GM23248 (cell line): Measurements from ENCODE around the gene ZNF438. TPM values are rescaled to one million over a fixed set of nuclear protein-coding genes. Genes with fewer than 3 reads are reported as not detected.

ENCODE experiments used
- DNase-seq: peaks from one replicate; pipeline ENCODE4 v3.0.0-alpha.2; 2015
- H2AFZ ChIP-seq: fragments of 200-600 bp; sonication (generic); 2 replicates; pipeline ENCODE4 v1.6.1; 2016; ENCODE audit warnings: antibody characterized with exemption
- H3F3A ChIP-seq: fragments of 200-600 bp; sonication (generic); 2 replicates; pipeline ENCODE4 v1.6.1; 2016; ENCODE audit warnings: mild to moderate bottlenecking, antibody characterized with exemption, mixed run types; ENCODE audit not compliant: insufficient read depth
- H3K27ac ChIP-seq: fragments of 200-600 bp; sonication (generic); 2 replicates; pipeline ENCODE4 v1.5.1; 2016; ENCODE audit warnings: mild to moderate bottlenecking
- H3K27me3 ChIP-seq: fragments of 200-600 bp; sonication (generic); replicated peaks from 2 replicates; pipeline ENCODE4 v1.6.1; 2016; ENCODE audit warnings: mild to moderate bottlenecking; ENCODE audit not compliant: insufficient read depth
- H3K36me3 ChIP-seq: fragments of 200-600 bp; sonication (generic); 2 replicates; pipeline ENCODE4 v1.6.1; 2016; ENCODE audit warnings: low read depth, mild to moderate bottlenecking
- H3K4me1 ChIP-seq: fragments of 200-600 bp; sonication (generic); 2 replicates; pipeline ENCODE4 v1.6.1; 2016; ENCODE audit warnings: mild to moderate bottlenecking; ENCODE audit not compliant: insufficient read depth
- H3K4me2 ChIP-seq: fragments of 200-600 bp; sonication (generic); one replicate; pipeline ENCODE4 v1.6.1; 2016; ENCODE audit warnings: mild to moderate bottlenecking; ENCODE audit not compliant: unreplicated experiment
- H3K4me3 ChIP-seq: fragments of 200-600 bp; sonication (generic); 2 replicates; pipeline ENCODE4 v1.5.1; 2016; ENCODE audit warnings: mild to moderate bottlenecking
- H3K79me2 ChIP-seq: fragments of 200-600 bp; sonication (generic); 2 replicates; pipeline ENCODE4 v1.6.1; 2016; ENCODE audit warnings: mild to moderate bottlenecking; ENCODE audit not compliant: insufficient read depth
- H3K9ac ChIP-seq: fragments of 200-600 bp; sonication (generic); 2 replicates; pipeline ENCODE4 v1.6.1; 2016; ENCODE audit warnings: mild to moderate bottlenecking
- H3K9me2 ChIP-seq: fragments of 200-600 bp; sonication (generic); 2 replicates; pipeline ENCODE4 v1.6.1; 2016; ENCODE audit warnings: mixed run types, mild to moderate bottlenecking, moderate library complexity; ENCODE audit not compliant: insufficient read depth
- H3K9me3 ChIP-seq: fragments of 200-600 bp; sonication (generic); one replicate; pipeline ENCODE4 v1.6.1; 2017; ENCODE audit warnings: low read depth
- H4K20me1 ChIP-seq: fragments of 200-600 bp; sonication (generic); 2 replicates; pipeline ENCODE4 v1.6.0; 2016; ENCODE audit not compliant: insufficient read depth
- EZH2 ChIP-seq: fragments of 200-600 bp; sonication (generic); IDR thresholded peaks from 2 replicates; pipeline ENCODE4 v1.6.1; 2018; ENCODE audit warnings: antibody characterized with exemption, mild to moderate bottlenecking; ENCODE audit not compliant: insufficient read depth, poor library complexity, severe bottlenecking
- EZH2phosphoT487 ChIP-seq: fragments of 200-600 bp; sonication (generic); IDR thresholded peaks from 2 replicates; pipeline ENCODE4 v1.6.1; 2018; ENCODE audit warnings: antibody characterized with exemption, moderate library complexity, mild to moderate bottlenecking, low read depth; ENCODE audit not compliant: insufficient read depth
- WGBS, 2 experiments: methylation state at CpG; one replicate each; pipeline ENCODE4 v1.1.6; 2015 to 2017; ENCODE audit warnings: low lambda C conversion rate in 2 of 2, low coverage in 1 of 2; ENCODE audit errors: missing lambda C conversion rate in 2 of 2; 5-methylcytosine and 5-hydroxymethylcytosine counted together
- in situ Hi-C: fragments of 300-500 bp; cut with MboI; formaldehyde crosslinking; loops from 2 replicates; pipeline ENCODE4 v1.15.0; 2020
- polyA plus RNA-seq: library from polyadenylated mRNA; unstranded; fragments of >200 nt; fragmentation: Nextera tagmentation; extraction: Ambion mirVana; gene quantifications from 2 replicates; pipeline ENCODE4 v1.2.1, GENCODE V29; 2016
- total RNA-seq: library from RNA; depleted of rRNA; stranded (reverse); fragments of >200 nt; shearing (Covaris generic); gene quantifications from 2 replicates; pipeline ENCODE4 v1.2.3, GENCODE V29; 2014

The ZNF438 gene
- total and polyA plus RNA-seq, 2 experiments from 2014 or later, result 2.9 to 4.1 TPM

DNA sequence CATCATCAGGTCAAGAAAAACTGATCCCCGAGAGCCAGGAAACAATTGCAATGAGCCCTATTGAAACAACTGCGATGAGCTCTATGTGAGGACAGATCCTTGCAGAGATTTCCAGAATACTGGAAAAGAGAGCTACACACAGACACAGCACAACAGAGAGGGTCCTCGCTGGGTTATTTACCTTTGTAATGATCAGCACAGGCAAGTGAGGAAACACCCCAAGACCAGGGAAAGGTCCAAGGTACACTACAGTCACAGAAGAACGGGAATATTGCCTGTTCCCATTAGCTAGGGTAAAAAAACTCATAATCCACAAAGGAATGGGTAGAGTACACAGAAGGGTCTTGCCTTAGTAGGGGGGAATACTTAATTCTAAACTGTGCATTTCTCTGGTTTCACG is 152.7 kb downstream of the ZNF438 start:
- Histone ChIP-seq H3K9ac (no peak overlapping the region), H3K9me2 (no peaks in the 10 kb centered on the region), H3K9me3 (no peaks in the 10 kb centered on the region), H3K27me3 (no peaks in the 10 kb centered on the region), H2AFZ (no peak overlapping the region), H3K36me3 (no peaks in the 10 kb centered on the region), H3K4me2 (no peak overlapping the region), H3K79me2 (no peaks in the 10 kb centered on the region), H3K4me3 (no peak overlapping the region), H3F3A (no peaks in the 10 kb centered on the region), H3K4me1 (peaks cover 8% of the 10 kb centered on the region; the same call in 1 of the 2 replicates), H4K20me1 (no peaks in the 10 kb centered on the region), H3K27ac (no peak overlapping the region)
- 87 to 91% methylated on average over 5 of the region's 5 CpGs for WGBS, 2 experiments
- DNase-seq, result no peak
- in situ Hi-C loops, result no loop called here
- no peak for TF ChIP-seq EZH2phosphoT487
- TF ChIP-seq EZH2, result no peak

- no peaks in the 10 kb centered on the region for H3K9me2 ChIP-seq
- H3K79me2 ChIP-seq, result no peaks in the 10 kb centered on the region
- TF ChIP-seq EZH2phosphoT487 (no peak), EZH2 (no peak)
- peak; percentile 55 for DNase-seq
- no peak overlapping the region for H3K4me3 ChIP-seq
- no peaks in the 10 kb centered on the region for H3K36me3 ChIP-seq
- no peak overlapping the region for H2AFZ ChIP-seq
- H3F3A ChIP-seq, result no peaks in the 10 kb centered on the region
- H3K27ac ChIP-seq, result no peak overlapping the region
- no peak overlapping the region for H3K4me2 ChIP-seq
- in situ Hi-C loops, result no loop called here
- peaks cover 13% of the 10 kb centered on the region for H3K4me1 ChIP-seq
- H4K20me1 ChIP-seq, result no peaks in the 10 kb centered on the region
- H3K9me3 ChIP-seq, result no peaks in the 10 kb centered on the region
- no peaks in the 10 kb centered on the region for H3K27me3 ChIP-seq
- no peak overlapping the region for H3K9ac ChIP-seq
Measured at GRCh38 chr10:30877111-30877510, 154.6 kb downstream of the ZNF438 start.

- TF ChIP-seq EZH2phosphoT487, result no peak
- no peak for TF ChIP-seq EZH2
- Histone ChIP-seq H3K4me2 (no peak overlapping the region), H3K27ac (no peak overlapping the region), H3K9me2 (no peaks in the 10 kb centered on the region), H4K20me1 (no peaks in the 10 kb centered on the region), H3K36me3 (no peaks in the 10 kb centered on the region), H2AFZ (no peak overlapping the region), H3K79me2 (no peaks in the 10 kb centered on the region), H3F3A (no peaks in the 10 kb centered on the region), H3K4me3 (no peak overlapping the region), H3K9ac (no peak overlapping the region), H3K27me3 (no peaks in the 10 kb centered on the region), H3K4me1 (peaks cover 13% of the 10 kb centered on the region), H3K9me3 (no peaks in the 10 kb centered on the region)
- in situ Hi-C loops, result no loop called here
- DNase-seq, result peak; percentile 36
- 95 to 100% methylated on average over 1 of the region's 1 CpG for WGBS, 2 experiments
Measured at GRCh38 chr10:30873411-30873810, 158.3 kb downstream of the ZNF438 start.

DNA sequence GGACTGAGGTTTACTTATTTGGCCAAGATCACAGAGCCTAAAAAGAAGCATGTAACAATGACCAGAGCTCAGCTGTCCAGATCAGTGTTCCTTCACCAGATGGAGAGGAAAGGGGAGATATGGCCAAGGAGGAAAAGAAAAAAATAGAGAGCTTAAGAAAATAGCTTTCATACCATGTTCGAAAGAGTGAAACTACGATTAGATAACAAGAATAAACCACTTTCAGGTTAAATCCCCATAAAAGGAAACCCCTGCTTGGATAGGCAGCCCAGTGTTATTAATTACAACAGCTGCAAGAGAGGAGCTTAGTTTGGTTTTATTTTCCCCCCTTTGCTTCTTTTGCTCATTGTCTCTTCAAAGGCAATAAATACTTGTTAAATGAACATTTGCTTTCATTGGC is 160.8 kb downstream of the ZNF438 start:
- TF ChIP-seq EZH2, result no peak
- no peak for TF ChIP-seq EZH2phosphoT487
- 97 to 98% methylated on average over 2 of the region's 2 CpGs for WGBS, 2 experiments
- Histone ChIP-seq H4K20me1 (no peaks in the 10 kb centered on the region), H3K4me1 (peaks cover 4% of the 10 kb centered on the region), H3K27me3 (no peaks in the 10 kb centered on the region), H3K4me3 (no peak overlapping the region), H3K27ac (no peak overlapping the region), H3K9me2 (no peaks in the 10 kb centered on the region), H3K9me3 (no peaks in the 10 kb centered on the region), H2AFZ (no peak overlapping the region), H3K79me2 (no peaks in the 10 kb centered on the region), H3K9ac (no peak overlapping the region), H3F3A (no peaks in the 10 kb centered on the region), H3K4me2 (no peak overlapping the region), H3K36me3 (no peaks in the 10 kb centered on the region)
- DNase-seq, result no peak
- in situ Hi-C loops, result no loop called here

DNA sequence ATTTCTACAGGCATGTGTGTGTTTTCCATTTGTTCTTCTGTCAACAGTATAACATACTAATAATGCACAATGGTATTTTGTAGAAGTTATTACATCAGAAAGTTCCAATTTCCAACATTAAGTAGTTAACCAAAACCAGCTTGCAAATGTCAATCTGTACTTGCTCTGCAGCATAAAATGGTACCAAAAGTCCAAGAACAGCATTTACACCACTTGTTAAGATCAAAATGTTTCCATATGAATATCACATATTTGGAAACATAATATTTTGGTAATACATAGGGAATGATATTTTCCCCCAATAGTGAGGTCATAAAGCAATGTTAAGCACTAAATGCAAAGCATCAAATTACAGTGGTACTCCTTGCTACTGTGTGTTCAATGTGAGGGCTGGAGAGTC is 162.1 kb downstream of the ZNF438 start:
- Histone ChIP-seq H3K4me2 (no peak overlapping the region), H3K27me3 (no peaks in the 10 kb centered on the region), H3K36me3 (no peaks in the 10 kb centered on the region), H3K4me3 (no peak overlapping the region), H3K9me2 (no peaks in the 10 kb centered on the region), H2AFZ (no peak overlapping the region), H3K9me3 (no peaks in the 10 kb centered on the region), H3K9ac (no peak overlapping the region), H3K4me1 (peaks cover 4% of the 10 kb centered on the region), H3F3A (no peaks in the 10 kb centered on the region), H4K20me1 (no peaks in the 10 kb centered on the region), H3K79me2 (no peaks in the 10 kb centered on the region), H3K27ac (no peak overlapping the region)
- no peak for DNase-seq
- in situ Hi-C loops, result no loop called here
- TF ChIP-seq EZH2phosphoT487 (no peak), EZH2 (no peak)
